Ovary (tissue), 3 donors: ENCODE results near the gene SLC24A5.

ENCODE experiments used
- CTCF ChIP-seq, 3 donors: fragments of 450-650 bp in 2 of 3; fragments of 200-600 bp in 1 of 3; IDR thresholded peaks; one replicate each; pipeline versions ENCODE4 v1.5.1 to v1.8.0; 2016 to 2022; ENCODE audit warnings: antibody characterized with exemption in 3 of 3, mild to moderate bottlenecking in 1 of 3
- EP300 ChIP-seq: sonication (generic); formaldehyde crosslinking; IDR thresholded peaks from one replicate; pipeline ENCODE4 v1.6.1; 2017; ENCODE audit warnings: antibody characterized with exemption
- POLR2A ChIP-seq: fragments of 450-650 bp; IDR thresholded peaks from one replicate; pipeline ENCODE4 v1.6.1; 2017; ENCODE audit warnings: antibody characterized with exemption, mild to moderate bottlenecking, moderate library complexity
- donor health status: DM: no; HTN: no; CAD: no.

- no peak for TF ChIP-seq CTCF (IDR thresholded peaks at IDR 0.05)
- TF ChIP-seq POLR2A: no peak
- TF ChIP-seq EP300: no peak
Measured at GRCh38 chr15:48178648-48178931, 57.8 kb downstream of the SLC24A5 start.
